IMR-90 (cell line): ENCODE measurements around the gene FAM180A. TPM values are rescaled to one million over a fixed set of nuclear protein-coding genes. Genes with fewer than 3 reads are reported as not detected.

Experiments
- ATAC-seq: fragments of 200-7000 bp; cut with Tn5 transposase; 2 replicates; pipeline ENCODE4 v1.9.1; 2020; ENCODE audit warnings: low read depth, mild to moderate bottlenecking, moderate library complexity
- BruUV-seq: library from RNA; stranded (reverse); fragments of 400-500 nt; replicated peaks from 2 replicates; lab custom pipeline; 2021; lab: Mats Ljungman, UMichigan
- CTCF ChIA-PET: fragments of 300-600 bp; formaldehyde crosslinking; extraction: SDS; loops from one replicate; lab custom pipeline; 2021; ENCODE audit warnings: antibody characterized with exemption; lab: Yijun Ruan, JAX
- POLR2A ChIA-PET: fragments of 300-600 bp; sonication (Branson Sonifier 250); formaldehyde crosslinking; loops from one replicate; lab custom pipeline; 2022; ENCODE audit warnings: antibody characterized with exemption; ENCODE audit not compliant: unreplicated experiment; lab: Charles Lee
- DNase-seq: peaks from one replicate; pipeline ENCODE4 v3.0.0; 2013
- H2AFZ ChIP-seq: replicated peaks from 2 replicates; pipeline ENCODE3; 2013; ENCODE audit warnings: low read length, mild to moderate bottlenecking; ENCODE audit not compliant: poor library complexity
- H2AK5ac ChIP-seq: 2 replicates; pipeline ENCODE4 v1.6.1; 2013; ENCODE audit warnings: low read depth, low read length, inconsistent platforms
- H2AK9ac ChIP-seq: replicated peaks from 2 replicates; pipeline ENCODE3; 2013; ENCODE audit warnings: mild to moderate bottlenecking, low read depth, low read length, moderate library complexity; ENCODE audit not compliant: poor library complexity
- H2BK120ac ChIP-seq: 2 replicates; pipeline ENCODE4 v1.6.1; 2013; ENCODE audit warnings: low read depth, low read length, inconsistent platforms
- H2BK15ac ChIP-seq: 3 replicates; pipeline ENCODE4 v1.6.1; 2013; ENCODE audit warnings: low read depth, low read length, inconsistent platforms
- H2BK20ac ChIP-seq: 2 replicates; pipeline ENCODE4 v1.6.1; 2013; ENCODE audit warnings: low read depth, mild to moderate bottlenecking, inconsistent platforms, low read length, moderate library complexity
- H2BK5ac ChIP-seq: 2 replicates; pipeline ENCODE4 v1.6.1; 2013; ENCODE audit warnings: mild to moderate bottlenecking, low read depth, low read length, inconsistent platforms; ENCODE audit not compliant: poor library complexity, severe bottlenecking
- H3K14ac ChIP-seq: replicated peaks from 2 replicates; pipeline ENCODE4 v1.6.1; 2013; ENCODE audit warnings: low read depth, low read length, inconsistent platforms
- H3K18ac ChIP-seq: 2 replicates; pipeline ENCODE4 v1.6.1; 2013; ENCODE audit warnings: low read depth, low read length, control low read depth
- H3K23ac ChIP-seq: 2 replicates; pipeline ENCODE4 v1.6.1; 2013; ENCODE audit warnings: low read depth, low read length, inconsistent platforms
- H3K27ac ChIP-seq: 2 replicates; pipeline ENCODE4 v1.5.1; 2013; ENCODE audit warnings: mild to moderate bottlenecking, control low read depth, low read length; ENCODE audit not compliant: insufficient read depth
- H3K27me3 ChIP-seq: 2 replicates; pipeline ENCODE4 v1.6.1; 2013; ENCODE audit warnings: low read length; ENCODE audit not compliant: control insufficient read depth, insufficient read depth
- H3K36me3 ChIP-seq: 2 replicates; pipeline ENCODE4 v1.6.1; 2013; ENCODE audit warnings: low read length, mixed read lengths; ENCODE audit not compliant: control insufficient read depth, insufficient read depth
- H3K4ac ChIP-seq: 2 replicates; pipeline ENCODE4 v1.6.1; 2013; ENCODE audit warnings: low read depth, low read length, inconsistent platforms
- H3K4me1 ChIP-seq: 2 replicates; pipeline ENCODE4 v1.6.1; 2013; ENCODE audit warnings: low read length, mixed read lengths; ENCODE audit not compliant: control insufficient read depth, insufficient read depth
- H3K4me2 ChIP-seq: 2 replicates; pipeline ENCODE4 v1.6.1; 2013; ENCODE audit warnings: low read depth, mild to moderate bottlenecking, control low read depth, low read length, moderate library complexity
- H3K4me3 ChIP-seq: 2 replicates; pipeline ENCODE4 v1.5.1; 2013; ENCODE audit warnings: low read depth, mild to moderate bottlenecking, control low read depth, low read length, moderate library complexity; ENCODE audit not compliant: insufficient read depth
- H3K56ac ChIP-seq: 2 replicates; pipeline ENCODE4 v1.6.1; 2013; ENCODE audit warnings: low read length, inconsistent platforms; ENCODE audit not compliant: insufficient read depth; ENCODE audit errors: extremely low read depth
- H3K79me1 ChIP-seq, 2 experiments: 2 replicates each; pipeline ENCODE4 v1.6.1; 2013; ENCODE audit warnings: low read length in 2 of 2, inconsistent platforms in 1 of 2, low read depth in 1 of 2
- H3K9ac ChIP-seq: 2 replicates; pipeline ENCODE4 v1.6.1; 2013; ENCODE audit warnings: low read depth, low read length, control low read depth
- H3K9me1 ChIP-seq: 2 replicates; pipeline ENCODE4 v1.6.1; 2013; ENCODE audit warnings: low read length, inconsistent platforms; ENCODE audit not compliant: insufficient read depth
- H3K9me3 ChIP-seq: 2 replicates; pipeline ENCODE4 v1.6.1; 2013; ENCODE audit warnings: low read length; ENCODE audit not compliant: control insufficient read depth, insufficient read depth
- H4K20me1 ChIP-seq: 2 replicates; pipeline ENCODE4 v1.6.1; 2013; ENCODE audit warnings: low read length, inconsistent platforms; ENCODE audit not compliant: insufficient read depth
- H4K5ac ChIP-seq: 2 replicates; pipeline ENCODE4 v1.6.1; 2013; ENCODE audit warnings: mild to moderate bottlenecking, low read depth, low read length, control low read depth
- H4K8ac ChIP-seq, 2 experiments: 2 replicates each; pipeline ENCODE4 v1.6.1; 2013; ENCODE audit warnings: low read depth in 2 of 2, low read length in 2 of 2, control low read depth in 1 of 2, inconsistent platforms in 1 of 2
- H4K91ac ChIP-seq: 2 replicates; pipeline ENCODE4 v1.6.1; 2013; ENCODE audit warnings: low read depth, low read length, inconsistent platforms; ENCODE audit not compliant: insufficient read depth
- BHLHE40 ChIP-seq: fragments of 150-350 bp; IDR thresholded peaks from 2 replicates; pipeline ENCODE4 v1.6.1; 2016; ENCODE audit warnings: mild to moderate bottlenecking, low read depth, low read length
- CEBPB ChIP-seq: IDR thresholded peaks from 2 replicates; pipeline ENCODE4 v1.6.1; 2012; ENCODE audit warnings: low read depth, low read length, improper control_type of control experiment
- CHD1 ChIP-seq: IDR thresholded peaks from 2 replicates; pipeline ENCODE4 v1.6.1; 2012; ENCODE audit warnings: low read depth, low read length, improper control_type of control experiment
- CTCF ChIP-seq: conservative IDR thresholded peaks from 2 replicates; pipeline ENCODE4 v1.5.1; 2012; ENCODE audit warnings: mild to moderate bottlenecking, low read depth, low read length, improper control_type of control experiment
- ELK1 ChIP-seq: fragments of 150-350 bp; IDR thresholded peaks from 2 replicates; pipeline ENCODE4 v1.6.1; 2016; ENCODE audit warnings: low read depth, mild to moderate bottlenecking, low read length, moderate library complexity, borderline replicate concordance
- FOS ChIP-seq: fragments of 150-350 bp; IDR thresholded peaks from 2 replicates; pipeline ENCODE4 v1.6.1; 2016; ENCODE audit warnings: low read depth, low read length
- MAFK ChIP-seq: IDR thresholded peaks from 2 replicates; pipeline ENCODE4 v1.6.1; 2012; ENCODE audit warnings: low read depth, low read length, improper control_type of control experiment
- MXI1 ChIP-seq: IDR thresholded peaks from 2 replicates; pipeline ENCODE4 v1.6.1; 2012; ENCODE audit warnings: low read depth, mild to moderate bottlenecking, low read length, moderate library complexity, borderline replicate concordance
- NFE2L2 ChIP-seq: fragments of 150-350 bp; IDR thresholded peaks from 2 replicates; pipeline ENCODE4 v1.6.1; 2016; ENCODE audit warnings: low read depth, mild to moderate bottlenecking, low read length
- RAD21 ChIP-seq: IDR thresholded peaks from 2 replicates; pipeline ENCODE4 v1.6.1; 2012; ENCODE audit warnings: low read length, improper control_type of control experiment
- RCOR1 ChIP-seq: IDR thresholded peaks from 2 replicates; pipeline ENCODE4 v1.6.1; 2012; ENCODE audit warnings: mild to moderate bottlenecking, low read length, improper control_type of control experiment; ENCODE audit not compliant: insufficient replicate concordance
- SMC3 ChIP-seq: fragments of 150-350 bp; IDR thresholded peaks from 2 replicates; pipeline ENCODE4 v1.6.1; 2016; ENCODE audit warnings: low read depth, mild to moderate bottlenecking, antibody characterized with exemption, low read length, moderate library complexity
- WGBS, 2 experiments: methylation state at CpG; one replicate each; pipeline versions ENCODE4 v1.1.5 to v1.1.7; 2013; ENCODE audit warnings: missing lambda C conversion rate in 2 of 2; ENCODE audit not compliant: insufficient read length in 1 of 2; ENCODE audit errors: extremely low coverage in 2 of 2; 5-methylcytosine and 5-hydroxymethylcytosine counted together
- dilution Hi-C: fragments of 300-500 bp; cut with HindIII; formaldehyde crosslinking; loops from one replicate; pipeline ENCODE4 v1.14.3; 2018; ENCODE audit warnings: low sequenced_read_pairs; ENCODE audit not compliant: unreplicated experiment
- in situ Hi-C: fragments of 300-500 bp; cut with MboI; formaldehyde crosslinking; loops from 3 replicates; pipeline ENCODE4 v1.14.3; 2019; ENCODE audit warnings: low sequenced_read_pairs, inconsistent platforms, mixed read lengths
- intact Hi-C: fragments of 100-400 bp; cut with micrococcal nuclease; formaldehyde crosslinking; loops from 2 replicates; pipeline ENCODE4 v1.10.0; 2022
- polyA plus RNA-seq, 3 experiments: library from polyadenylated mRNA; depleted of rRNA; stranded (reverse); fragments of >200 nt; gene quantifications; 2 replicates each; pipeline ENCODE4 v1.2.3, GENCODE V29; 2012; ENCODE audit warnings: low replicate concordance in 1 of 3
- total RNA-seq: library from RNA; depleted of rRNA; stranded (reverse); fragments of >200 nt; gene quantifications from 2 replicates; pipeline ENCODE4 v1.2.3, GENCODE V29; 2012

FAM180A gene
- total and polyA plus RNA-seq, 2 of the 4 experiments (the other 2 are of a cell fraction) = 1.3 to 2.0 TPM

- Histone ChIP-seq H2AK5ac (no peak overlapping the region), H3K56ac (no peak overlapping the region), H3K4ac (no peak overlapping the region), H3K79me1 (no peaks in the 10 kb centered on the region), H4K20me1 (no peaks in the 10 kb centered on the region), H3K23ac (no peak overlapping the region), H3K14ac (no peak overlapping the region), H3K18ac (no peak overlapping the region), H3K9me1 (no peaks in the 10 kb centered on the region), H3K9me3 (peaks cover 4% of the 10 kb centered on the region; the same call in 1 of the 2 replicates), H3K9ac (no peak overlapping the region), H4K5ac (no peak overlapping the region), H3K27ac (no peak overlapping the region), H3K4me1 (no peaks in the 10 kb centered on the region), H2AK9ac (no peak overlapping the region), H3K36me3 (no peaks in the 10 kb centered on the region), H2BK5ac (no peak overlapping the region), H4K91ac (no peak overlapping the region), H3K4me3 (no peak overlapping the region), H2BK15ac (no peak overlapping the region), H2AFZ (no peak overlapping the region), H3K27me3 (peaks cover 3% of the 10 kb centered on the region), H3K4me2 (no peak overlapping the region), H4K8ac (no peak overlapping the region), H2BK120ac (no peak overlapping the region), H2BK20ac (no peak overlapping the region)
- no TSS peak for BruUV-seq
- in situ Hi-C loops (no loop called here), intact Hi-C loops (no loop called here), dilution Hi-C loops (no loop called here)
- POLR2A ChIA-PET = no interaction called here
- TF ChIP-seq CEBPB (no peak), SMC3 (no peak), MAFK (no peak), MXI1 (no peak), ELK1 (no peak), RCOR1 (no peak), CTCF (no peak), FOS (no peak), NFE2L2 (no peak), BHLHE40 (no peak), RAD21 (no peak), CHD1 (no peak)
- ATAC-seq = no peak
- CTCF ChIA-PET = no interaction called here
- WGBS, 2 experiments = no CpG with 5 or more reads among the region's 9 CpGs
- DNase-seq = no peak
Observed at GRCh38 chr7:135782377-135782776, 33.8 kb upstream of the FAM180A start.
